ENCODE data around the gene GPR63.

The GPR63 gene

DNA sequence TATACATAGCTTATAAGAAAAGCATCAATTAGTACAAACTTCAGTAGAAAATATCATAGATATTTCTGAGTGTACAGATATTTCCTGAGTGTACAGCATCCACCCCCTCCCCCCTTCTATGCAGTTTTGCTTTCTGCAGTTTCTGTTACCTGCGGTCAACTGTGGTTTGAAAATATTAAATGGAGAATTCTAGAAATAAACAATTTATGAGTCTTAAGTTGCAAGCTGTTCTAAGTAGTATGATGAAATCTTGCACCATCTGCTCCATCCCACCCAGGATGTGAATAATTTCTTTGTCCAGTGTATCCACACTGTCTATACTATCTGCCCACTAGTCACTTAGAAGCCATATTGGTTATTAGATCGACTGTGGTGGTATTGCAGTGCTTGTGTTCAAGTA, 15.8 kb upstream of the GPR63 start:
- Histone ChIP-seq H3K9ac (ENCODE audit: low read depth, low read length) (no peak overlapping the region), H3K9me3 (ENCODE audit: control insufficient read depth, insufficient read depth, low read length) (no peaks in the 10 kb centered on the region), H3K4me1 (ENCODE audit: control insufficient read depth, insufficient read depth, low read length) (no peaks in the 10 kb centered on the region), H3K4me3 (ENCODE audit: low read depth, low read length) (no peak overlapping the region), H3K27me3 (ENCODE audit: control insufficient read depth, insufficient read depth, low read length) (no peaks in the 10 kb centered on the region), H3K36me3 (ENCODE audit: control insufficient read depth, insufficient read depth, low read length) (no peaks in the 10 kb centered on the region)

DNA sequence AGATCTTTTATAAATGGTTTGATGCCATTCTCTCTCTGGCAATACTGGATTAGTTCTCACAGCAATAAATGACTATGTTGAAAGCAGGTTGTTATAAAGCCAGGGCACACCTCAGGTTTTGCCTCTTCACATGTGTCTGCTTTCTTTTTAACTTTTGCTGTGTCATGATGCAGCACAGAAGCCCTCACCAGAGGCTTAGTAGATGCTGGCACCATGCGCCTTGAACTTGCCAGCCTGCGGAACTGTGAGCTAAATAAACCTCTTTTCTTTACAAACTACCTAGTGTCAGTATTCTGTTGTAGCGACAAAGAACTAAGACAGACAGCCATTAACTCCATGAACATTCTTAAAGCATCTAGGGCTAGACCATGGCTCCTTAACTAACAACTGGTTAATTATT, 15.3 kb upstream of the GPR63 start:
- H3K9ac ChIP-seq (ENCODE audit: low read depth, low read length) = no peak overlapping the region
- no peaks in the 10 kb centered on the region for H3K9me3 ChIP-seq (ENCODE audit: control insufficient read depth, insufficient read depth, low read length)
- no peaks in the 10 kb centered on the region for H3K27me3 ChIP-seq (ENCODE audit: control insufficient read depth, insufficient read depth, low read length)
- no peaks in the 10 kb centered on the region for H3K4me1 ChIP-seq (ENCODE audit: control insufficient read depth, insufficient read depth, low read length)
- H3K4me3 ChIP-seq (ENCODE audit: low read depth, low read length) = no peak overlapping the region
- no peaks in the 10 kb centered on the region for H3K36me3 ChIP-seq (ENCODE audit: control insufficient read depth, insufficient read depth, low read length)

DNA sequence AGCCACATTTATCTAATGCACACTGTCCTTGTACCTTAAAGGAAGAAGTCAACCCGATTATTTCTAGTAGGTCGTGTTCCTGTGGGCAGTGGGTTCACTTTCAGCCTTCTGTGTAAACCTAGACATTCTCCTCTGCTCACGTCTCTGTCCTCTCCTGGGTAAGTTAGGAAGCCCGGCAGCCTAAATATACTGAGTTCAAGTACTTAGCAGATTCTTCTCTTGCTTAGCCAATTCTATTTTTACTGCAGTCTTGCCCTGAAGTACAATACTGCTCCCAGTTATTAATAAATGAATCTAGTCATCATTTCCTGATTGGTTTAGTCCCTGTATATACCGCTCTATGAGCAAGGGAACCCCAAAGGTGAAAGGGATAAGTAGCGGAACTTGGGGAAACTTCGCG, 14.6 kb upstream of the GPR63 start:
- H3K9me3 ChIP-seq (ENCODE audit: control insufficient read depth, insufficient read depth, low read length) = no peaks in the 10 kb centered on the region
- H3K27me3 ChIP-seq (ENCODE audit: control insufficient read depth, insufficient read depth, low read length) = no peaks in the 10 kb centered on the region
- H3K9ac ChIP-seq (ENCODE audit: low read depth, low read length) = no peak overlapping the region
- no peaks in the 10 kb centered on the region for H3K4me1 ChIP-seq (ENCODE audit: control insufficient read depth, insufficient read depth, low read length)
- no peaks in the 10 kb centered on the region for H3K36me3 ChIP-seq (ENCODE audit: control insufficient read depth, insufficient read depth, low read length)
- H3K4me3 ChIP-seq (ENCODE audit: low read depth, low read length) = no peak overlapping the region

- Histone ChIP-seq H3K4me3 (ENCODE audit: low read depth, low read length) (no peak overlapping the region), H3K9ac (ENCODE audit: low read depth, low read length) (no peak overlapping the region), H3K27me3 (ENCODE audit: control insufficient read depth, insufficient read depth, low read length) (no peaks in the 10 kb centered on the region), H3K9me3 (ENCODE audit: control insufficient read depth, insufficient read depth, low read length) (no peaks in the 10 kb centered on the region), H3K4me1 (ENCODE audit: control insufficient read depth, insufficient read depth, low read length) (no peaks in the 10 kb centered on the region), H3K36me3 (ENCODE audit: control insufficient read depth, insufficient read depth, low read length) (no peaks in the 10 kb centered on the region)
Observed at GRCh38 chr6:96849615-96850014, 12.3 kb upstream of the GPR63 start.

DNA sequence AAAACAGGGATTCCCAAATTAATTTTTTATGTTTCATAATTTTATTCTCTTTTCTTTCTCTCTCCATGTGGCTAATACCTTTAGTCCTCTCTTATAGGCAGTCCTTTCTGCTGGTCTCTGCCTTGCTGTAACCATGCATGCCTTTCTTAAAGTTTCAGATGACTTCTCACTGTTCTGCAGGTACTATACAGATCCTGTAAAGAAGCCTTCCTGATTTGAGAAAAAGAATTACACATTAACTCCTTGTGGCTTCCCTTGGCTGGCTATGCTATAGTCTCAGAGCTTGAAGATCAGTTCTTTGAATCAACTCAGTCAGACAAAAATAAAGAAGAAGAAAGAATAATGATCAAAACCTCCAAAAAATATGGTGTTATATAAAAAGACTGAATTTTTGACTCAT, 7.3 kb upstream of the GPR63 start:
- H3K4me1 ChIP-seq (ENCODE audit: control insufficient read depth, insufficient read depth, low read length) = no peaks in the 10 kb centered on the region
- no peaks in the 10 kb centered on the region for H3K36me3 ChIP-seq (ENCODE audit: control insufficient read depth, insufficient read depth, low read length)
- no peak overlapping the region for H3K4me3 ChIP-seq (ENCODE audit: low read depth, low read length)
- H3K9ac ChIP-seq (ENCODE audit: low read depth, low read length) = no peak overlapping the region
- peaks cover under 1% of the 10 kb centered on the region for H3K27me3 ChIP-seq (ENCODE audit: control insufficient read depth, insufficient read depth, low read length)
- no peaks in the 10 kb centered on the region for H3K9me3 ChIP-seq (ENCODE audit: control insufficient read depth, insufficient read depth, low read length)

DNA sequence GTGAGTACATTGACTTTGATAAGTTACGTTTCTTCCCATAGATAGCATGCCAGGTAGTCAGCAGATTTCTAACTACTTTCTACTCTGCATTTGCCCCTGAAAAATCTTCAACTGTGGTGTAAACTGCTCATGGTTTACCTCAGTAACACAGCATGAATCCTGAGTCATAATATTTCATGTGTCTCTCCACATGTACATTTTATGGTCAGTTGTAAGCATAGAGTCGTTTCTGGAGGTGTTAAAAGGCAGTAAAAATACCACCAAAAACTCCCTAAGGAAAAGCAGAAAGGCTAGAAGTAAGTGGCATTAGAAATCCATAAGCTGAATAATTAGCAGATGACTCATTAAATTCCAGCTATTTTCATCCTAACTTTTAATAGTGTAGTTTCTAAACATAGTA, 4.1 kb upstream of the GPR63 start:
- Histone ChIP-seq H3K36me3 (ENCODE audit: control insufficient read depth, insufficient read depth, low read length) (no peaks in the 10 kb centered on the region), H3K9me3 (ENCODE audit: control insufficient read depth, insufficient read depth, low read length) (no peaks in the 10 kb centered on the region), H3K9ac (ENCODE audit: low read depth, low read length) (no peak overlapping the region), H3K27me3 (ENCODE audit: control insufficient read depth, insufficient read depth, low read length) (peaks cover 18% of the 10 kb centered on the region), H3K4me1 (ENCODE audit: control insufficient read depth, insufficient read depth, low read length) (no peaks in the 10 kb centered on the region), H3K4me3 (ENCODE audit: low read depth, low read length) (no peak overlapping the region)

GRCh38 chr6:96836631-96837080, 621 bp downstream of the GPR63 start:
- peaks cover 3% of the 10 kb centered on the region for H3K4me1 ChIP-seq (ENCODE audit: control insufficient read depth, insufficient read depth, low read length)
- peak overlapping the region; percentile 89 for H3K9ac ChIP-seq (ENCODE audit: low read depth, low read length)
- H3K27me3 ChIP-seq (ENCODE audit: control insufficient read depth, insufficient read depth, low read length) = peaks cover 23% of the 10 kb centered on the region
- H3K9me3 ChIP-seq (ENCODE audit: control insufficient read depth, insufficient read depth, low read length) = no peaks in the 10 kb centered on the region
- no peaks in the 10 kb centered on the region for H3K36me3 ChIP-seq (ENCODE audit: control insufficient read depth, insufficient read depth, low read length)
- H3K4me3 ChIP-seq (ENCODE audit: low read depth, low read length) = peak overlapping the region; percentile 94

DNA sequence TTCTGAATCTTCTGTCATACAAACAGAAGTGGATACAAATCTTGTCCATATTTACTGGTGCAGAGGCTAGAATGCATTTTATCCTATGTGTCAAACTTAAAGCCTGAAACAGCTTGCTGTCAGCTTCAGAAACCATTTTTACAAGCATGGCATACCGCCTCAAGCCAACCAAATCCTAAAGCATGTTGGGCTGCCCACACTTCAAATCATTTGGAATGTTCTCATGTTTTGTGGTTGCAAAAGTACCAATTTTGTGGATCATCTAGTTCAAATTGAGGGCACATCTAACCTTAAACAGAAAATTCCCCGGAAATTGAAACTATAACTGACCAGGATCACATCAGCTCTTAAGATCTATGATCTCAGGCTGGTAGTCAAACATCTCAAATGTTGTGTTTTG, 3.2 kb downstream of the GPR63 start:
- Histone ChIP-seq H3K4me3 (ENCODE audit: low read depth, low read length) (no peak overlapping the region), H3K9me3 (ENCODE audit: control insufficient read depth, insufficient read depth, low read length) (no peaks in the 10 kb centered on the region), H3K9ac (ENCODE audit: low read depth, low read length) (no peak overlapping the region), H3K4me1 (ENCODE audit: control insufficient read depth, insufficient read depth, low read length) (peaks cover 3% of the 10 kb centered on the region), H3K36me3 (ENCODE audit: control insufficient read depth, insufficient read depth, low read length) (no peaks in the 10 kb centered on the region), H3K27me3 (ENCODE audit: control insufficient read depth, insufficient read depth, low read length) (peaks cover 19% of the 10 kb centered on the region)

- H3K36me3 ChIP-seq (ENCODE audit: control insufficient read depth, insufficient read depth, low read length) = no peaks in the 10 kb centered on the region
- peaks cover 3% of the 10 kb centered on the region for H3K4me1 ChIP-seq (ENCODE audit: control insufficient read depth, insufficient read depth, low read length)
- no peak overlapping the region for H3K9ac ChIP-seq (ENCODE audit: low read depth, low read length)
- H3K27me3 ChIP-seq (ENCODE audit: control insufficient read depth, insufficient read depth, low read length) = peaks cover 6% of the 10 kb centered on the region
- H3K9me3 ChIP-seq (ENCODE audit: control insufficient read depth, insufficient read depth, low read length) = no peaks in the 10 kb centered on the region
- H3K4me3 ChIP-seq (ENCODE audit: low read depth, low read length) = no peak overlapping the region
Observed at GRCh38 chr6:96832780-96833179, 4.5 kb downstream of the GPR63 start.

DNA sequence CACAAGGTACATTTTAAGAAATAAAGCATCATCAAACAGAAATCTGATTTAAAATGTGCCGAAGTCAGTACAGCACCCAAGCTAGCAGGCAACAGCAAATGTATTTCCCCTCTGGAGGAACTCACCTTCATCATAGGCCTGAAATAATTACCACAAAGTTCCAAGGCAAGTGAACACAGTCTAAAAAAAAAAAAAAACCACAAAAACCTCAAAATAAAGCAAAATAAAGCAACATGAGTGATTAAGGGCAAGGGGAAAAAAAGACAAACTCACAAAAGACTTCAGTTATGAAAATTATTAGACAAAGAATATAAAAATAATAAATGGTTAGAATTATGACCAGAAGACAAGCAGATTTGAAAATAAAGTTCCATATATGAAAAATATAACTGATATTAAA, 10.4 kb downstream of the GPR63 start:
- no peak overlapping the region for H3K9ac ChIP-seq (ENCODE audit: low read depth, low read length)

DNA sequence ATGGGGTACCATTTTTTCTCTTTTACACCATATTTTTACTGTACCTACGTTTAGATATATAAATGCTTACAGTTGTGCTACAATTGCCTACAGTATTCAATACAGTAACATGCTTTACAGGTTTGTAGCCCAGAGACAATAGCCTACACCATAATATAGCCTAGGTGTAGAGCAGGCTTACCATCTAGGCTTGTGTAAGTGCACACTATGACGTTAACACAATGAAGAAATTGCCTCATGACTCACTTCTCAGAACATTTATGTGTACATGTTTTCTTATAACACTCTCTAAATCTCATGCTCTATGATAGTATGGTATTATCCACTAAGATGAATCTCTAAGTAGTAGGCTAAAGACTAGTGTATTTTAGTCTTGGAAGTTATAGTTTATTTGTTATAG, 13.5 kb downstream of the GPR63 start:
- Histone ChIP-seq H3K9me3 (ENCODE audit: control insufficient read depth, insufficient read depth, low read length) (no peaks in the 10 kb centered on the region), H3K9ac (ENCODE audit: low read depth, low read length) (no peak overlapping the region), H3K4me1 (ENCODE audit: control insufficient read depth, insufficient read depth, low read length) (peaks cover 2% of the 10 kb centered on the region), H3K27me3 (ENCODE audit: control insufficient read depth, insufficient read depth, low read length) (no peaks in the 10 kb centered on the region), H3K4me3 (ENCODE audit: low read depth, low read length) (no peak overlapping the region), H3K36me3 (ENCODE audit: control insufficient read depth, insufficient read depth, low read length) (no peaks in the 10 kb centered on the region)

More for the DNA sequence above, 10.4 kb downstream of the GPR63 start:
- H3K4me1 ChIP-seq (ENCODE audit: control insufficient read depth, insufficient read depth, low read length) = no peaks in the 10 kb centered on the region
- H3K36me3 ChIP-seq (ENCODE audit: control insufficient read depth, insufficient read depth, low read length) = no peaks in the 10 kb centered on the region
- no peak overlapping the region for H3K4me3 ChIP-seq (ENCODE audit: low read depth, low read length)
- no peaks in the 10 kb centered on the region for H3K27me3 ChIP-seq (ENCODE audit: control insufficient read depth, insufficient read depth, low read length)
- no peaks in the 10 kb centered on the region for H3K9me3 ChIP-seq (ENCODE audit: control insufficient read depth, insufficient read depth, low read length)

- Histone ChIP-seq H3K4me1 (ENCODE audit: control insufficient read depth, insufficient read depth, low read length) (peaks cover 5% of the 10 kb centered on the region), H3K27me3 (ENCODE audit: control insufficient read depth, insufficient read depth, low read length) (no peaks in the 10 kb centered on the region), H3K9me3 (ENCODE audit: control insufficient read depth, insufficient read depth, low read length) (no peaks in the 10 kb centered on the region), H3K36me3 (ENCODE audit: control insufficient read depth, insufficient read depth, low read length) (no peaks in the 10 kb centered on the region), H3K9ac (ENCODE audit: low read depth, low read length) (no peak overlapping the region), H3K4me3 (ENCODE audit: low read depth, low read length) (no peak overlapping the region)
Observed at GRCh38 chr6:96821034-96821433, 16.2 kb downstream of the GPR63 start.

Measured in iPS-15b (cell line).